ENCODE results near the gene GSTCD. TPM values are rescaled to one million over a fixed set of nuclear protein-coding genes. Genes with fewer than 3 reads are reported as not detected.
"Not testable (repeated sequence)": the region's sequence is repeated elsewhere in the genome, so short reads cannot be mapped to it uniquely, and the experiment has no call there.

The GSTCD gene
- total and polyA plus RNA-seq, 2 experiments from 2014 or later: 11.3 to 39.1 TPM

DNA sequence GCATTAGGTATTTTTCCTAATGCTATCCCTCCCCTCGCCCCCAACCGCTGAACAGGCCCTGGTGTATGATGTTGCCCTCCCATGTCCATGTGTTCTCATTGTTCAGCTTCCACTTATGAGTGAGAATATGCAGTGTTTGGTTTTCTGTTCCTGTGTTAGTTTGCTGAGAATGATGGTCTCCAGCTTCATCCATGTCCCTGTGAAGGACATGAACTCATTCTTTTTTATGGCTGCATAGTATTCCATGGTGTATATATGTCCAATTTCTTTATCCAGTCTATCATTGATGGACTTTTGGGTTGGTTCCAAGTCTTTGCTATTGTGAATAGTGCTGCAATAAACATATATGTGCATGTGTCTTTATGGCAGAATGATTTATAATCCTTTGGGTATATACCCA lies 143.6 kb downstream of the GSTCD start:
- H3K27ac Mint-ChIP-seq; H3K4me3 ChIP-seq; H3K4me1 Mint-ChIP-seq; H4K20me1 ChIP-seq (replicated peaks; ENCODE audit: insufficient read depth); H3K9me2 ChIP-seq (ENCODE audit: insufficient read depth); H3K27ac ChIP-seq (ENCODE audit: low read depth); H3K36me3 ChIP-seq (ENCODE audit: insufficient read depth); DNase-seq (ENCODE audit: low spot score); H3K4me1 ChIP-seq (ENCODE audit: insufficient read depth); H2AFZ ChIP-seq; H3K79me2 ChIP-seq (replicated peaks; ENCODE audit: insufficient read depth); H3K4me2 ChIP-seq; H3F3A ChIP-seq (replicated peaks; ENCODE audit: low read depth); H3K27me3 ChIP-seq (ENCODE audit: insufficient read depth); ATAC-seq; H3K27me3 Mint-ChIP-seq (ENCODE audit: insufficient read depth, low read depth, poor library complexity); H3K4me3 Mint-ChIP-seq: not testable (repeated sequence)
- peaks cover 32% of the 10 kb centered on the region for H3K36me3 Mint-ChIP-seq (ENCODE audit: low read depth)
- H3K9me3 Mint-ChIP-seq: peaks cover 32% of the 10 kb centered on the region

DNA sequence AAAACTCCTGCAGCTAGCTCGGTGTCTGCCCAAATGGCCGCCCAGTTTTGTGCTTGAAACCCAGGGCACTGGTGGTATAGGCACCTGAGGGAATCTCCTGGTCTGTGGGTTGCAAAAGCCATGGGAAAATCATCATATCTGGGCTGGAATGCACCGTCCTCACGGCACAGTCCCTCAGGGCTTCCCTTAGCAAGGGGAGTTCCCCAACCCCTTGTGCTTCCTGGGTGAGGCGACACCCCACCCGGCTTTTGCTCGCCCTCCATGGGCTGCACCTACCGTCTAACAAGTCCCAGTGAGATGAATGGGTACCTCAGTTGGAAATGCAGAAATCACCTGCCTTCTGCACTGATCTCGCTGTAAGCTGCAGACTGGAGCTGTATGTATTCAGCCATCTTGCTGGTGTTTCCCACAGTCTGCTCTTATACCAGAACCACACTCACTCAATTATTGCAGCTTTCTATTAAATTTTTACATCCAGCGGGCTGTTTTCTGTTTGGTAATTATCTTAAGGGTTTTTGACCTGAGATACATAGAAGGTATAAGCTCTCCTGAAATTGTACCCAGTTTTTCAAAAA lies 150.0 kb downstream of the GSTCD start:
- H3K9me2 ChIP-seq (ENCODE audit: insufficient read depth): 0 out of 2 replicates have a peak, but pooled peaks cover 12% of the 10 kb centered on the region
- no peaks in the 10 kb centered on the region for H3K4me1 ChIP-seq (ENCODE audit: insufficient read depth)
- no peaks in the 10 kb centered on the region for H4K20me1 ChIP-seq (replicated peaks; ENCODE audit: insufficient read depth)
- no peak overlapping the region for H3K4me2 ChIP-seq
- DNase-seq (ENCODE audit: low spot score) (no peak), ATAC-seq (no peak)
- no peaks in the 10 kb centered on the region for H3K4me1 Mint-ChIP-seq
- TF ChIP-seq, protein P1, sequence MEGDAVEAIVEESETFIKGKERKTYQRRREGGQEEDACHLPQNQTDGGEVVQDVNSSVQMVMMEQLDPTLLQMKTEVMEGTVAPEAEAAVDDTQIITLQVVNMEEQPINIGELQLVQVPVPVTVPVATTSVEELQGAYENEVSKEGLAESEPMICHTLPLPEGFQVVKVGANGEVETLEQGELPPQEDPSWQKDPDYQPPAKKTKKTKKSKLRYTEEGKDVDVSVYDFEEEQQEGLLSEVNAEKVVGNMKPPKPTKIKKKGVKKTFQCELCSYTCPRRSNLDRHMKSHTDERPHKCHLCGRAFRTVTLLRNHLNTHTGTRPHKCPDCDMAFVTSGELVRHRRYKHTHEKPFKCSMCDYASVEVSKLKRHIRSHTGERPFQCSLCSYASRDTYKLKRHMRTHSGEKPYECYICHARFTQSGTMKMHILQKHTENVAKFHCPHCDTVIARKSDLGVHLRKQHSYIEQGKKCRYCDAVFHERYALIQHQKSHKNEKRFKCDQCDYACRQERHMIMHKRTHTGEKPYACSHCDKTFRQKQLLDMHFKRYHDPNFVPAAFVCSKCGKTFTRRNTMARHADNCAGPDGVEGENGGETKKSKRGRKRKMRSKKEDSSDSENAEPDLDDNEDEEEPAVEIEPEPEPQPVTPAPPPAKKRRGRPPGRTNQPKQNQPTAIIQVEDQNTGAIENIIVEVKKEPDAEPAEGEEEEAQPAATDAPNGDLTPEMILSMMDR (conservative IDR thresholded peaks at IDR 0.05; ENCODE audit: low read depth in 2 of 2): no peak
- TF ChIP-seq, protein P2, sequence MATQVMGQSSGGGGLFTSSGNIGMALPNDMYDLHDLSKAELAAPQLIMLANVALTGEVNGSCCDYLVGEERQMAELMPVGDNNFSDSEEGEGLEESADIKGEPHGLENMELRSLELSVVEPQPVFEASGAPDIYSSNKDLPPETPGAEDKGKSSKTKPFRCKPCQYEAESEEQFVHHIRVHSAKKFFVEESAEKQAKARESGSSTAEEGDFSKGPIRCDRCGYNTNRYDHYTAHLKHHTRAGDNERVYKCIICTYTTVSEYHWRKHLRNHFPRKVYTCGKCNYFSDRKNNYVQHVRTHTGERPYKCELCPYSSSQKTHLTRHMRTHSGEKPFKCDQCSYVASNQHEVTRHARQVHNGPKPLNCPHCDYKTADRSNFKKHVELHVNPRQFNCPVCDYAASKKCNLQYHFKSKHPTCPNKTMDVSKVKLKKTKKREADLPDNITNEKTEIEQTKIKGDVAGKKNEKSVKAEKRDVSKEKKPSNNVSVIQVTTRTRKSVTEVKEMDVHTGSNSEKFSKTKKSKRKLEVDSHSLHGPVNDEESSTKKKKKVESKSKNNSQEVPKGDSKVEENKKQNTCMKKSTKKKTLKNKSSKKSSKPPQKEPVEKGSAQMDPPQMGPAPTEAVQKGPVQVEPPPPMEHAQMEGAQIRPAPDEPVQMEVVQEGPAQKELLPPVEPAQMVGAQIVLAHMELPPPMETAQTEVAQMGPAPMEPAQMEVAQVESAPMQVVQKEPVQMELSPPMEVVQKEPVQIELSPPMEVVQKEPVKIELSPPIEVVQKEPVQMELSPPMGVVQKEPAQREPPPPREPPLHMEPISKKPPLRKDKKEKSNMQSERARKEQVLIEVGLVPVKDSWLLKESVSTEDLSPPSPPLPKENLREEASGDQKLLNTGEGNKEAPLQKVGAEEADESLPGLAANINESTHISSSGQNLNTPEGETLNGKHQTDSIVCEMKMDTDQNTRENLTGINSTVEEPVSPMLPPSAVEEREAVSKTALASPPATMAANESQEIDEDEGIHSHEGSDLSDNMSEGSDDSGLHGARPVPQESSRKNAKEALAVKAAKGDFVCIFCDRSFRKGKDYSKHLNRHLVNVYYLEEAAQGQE (IDR thresholded peaks at IDR 0.05; ENCODE audit: unreplicated experiment): no peak
- no peak for TF ChIP-seq POLR2AphosphoS5 (IDR thresholded peaks at IDR 0.05; ENCODE audit: low read depth)
- no peak for TF ChIP-seq STAT1 (IDR thresholded peaks at IDR 0.05; ENCODE audit: unreplicated experiment)
- TF ChIP-seq ZNF331 (CRISPR knock-in tag; IDR thresholded peaks at IDR 0.05; ENCODE audit: low read depth): no peak
- H3K27ac ChIP-seq (ENCODE audit: low read depth): no peak overlapping the region
- peaks cover 1% of the 10 kb centered on the region for H3K27me3 Mint-ChIP-seq (ENCODE audit: insufficient read depth, low read depth, poor library complexity)
- H3F3A ChIP-seq (replicated peaks; ENCODE audit: low read depth): no peaks in the 10 kb centered on the region
- H2AFZ ChIP-seq: no peak overlapping the region
- H3K36me3 Mint-ChIP-seq (ENCODE audit: low read depth): peaks cover 64% of the 10 kb centered on the region
- no peaks in the 10 kb centered on the region for H3K27me3 ChIP-seq (ENCODE audit: insufficient read depth)
- H3K4me3 Mint-ChIP-seq: no peak overlapping the region
- H3K27ac Mint-ChIP-seq: no peak overlapping the region
- H3K9me3 Mint-ChIP-seq: peaks cover 69% of the 10 kb centered on the region
- H3K36me3 ChIP-seq (ENCODE audit: insufficient read depth): no peaks in the 10 kb centered on the region; the same call in 1 of the 2 replicates
- H3K79me2 ChIP-seq (replicated peaks; ENCODE audit: insufficient read depth): no peaks in the 10 kb centered on the region
- H3K4me3 ChIP-seq: no peak overlapping the region

All from GM23338 (cell line).